ENCODE data around the gene CNTNAP4.

- TF ChIP-seq TOX (CRISPR knock-in tag; IDR thresholded peaks at IDR 0.05; ENCODE audit: borderline replicate concordance) (no peak), ISL1 (CRISPR knock-in tag; IDR thresholded peaks at IDR 0.05) (no peak), PATZ1 (CRISPR knock-in tag; IDR thresholded peaks at IDR 0.05; ENCODE audit: borderline replicate concordance) (no peak), ZFP3 (CRISPR knock-in tag; IDR thresholded peaks at IDR 0.05) (no peak)
- TF ChIP-seq, protein P1, sequence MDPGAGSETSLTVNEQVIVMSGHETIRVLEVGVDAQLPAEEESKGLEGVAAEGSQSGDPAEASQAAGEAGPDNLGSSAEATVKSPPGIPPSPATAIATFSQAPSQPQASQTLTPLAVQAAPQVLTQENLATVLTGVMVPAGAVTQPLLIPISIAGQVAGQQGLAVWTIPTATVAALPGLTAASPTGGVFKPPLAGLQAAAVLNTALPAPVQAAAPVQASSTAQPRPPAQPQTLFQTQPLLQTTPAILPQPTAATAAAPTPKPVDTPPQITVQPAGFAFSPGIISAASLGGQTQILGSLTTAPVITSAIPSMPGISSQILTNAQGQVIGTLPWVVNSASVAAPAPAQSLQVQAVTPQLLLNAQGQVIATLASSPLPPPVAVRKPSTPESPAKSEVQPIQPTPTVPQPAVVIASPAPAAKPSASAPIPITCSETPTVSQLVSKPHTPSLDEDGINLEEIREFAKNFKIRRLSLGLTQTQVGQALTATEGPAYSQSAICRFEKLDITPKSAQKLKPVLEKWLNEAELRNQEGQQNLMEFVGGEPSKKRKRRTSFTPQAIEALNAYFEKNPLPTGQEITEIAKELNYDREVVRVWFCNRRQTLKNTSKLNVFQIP (CRISPR knock-in tag; IDR thresholded peaks at IDR 0.05; ENCODE audit: borderline replicate concordance, low read depth): no peak
Observed at GRCh38 chr16:76329106-76329505, 51.9 kb downstream of the CNTNAP4 start.

Measured in SK-N-SH treated with all-trans-retinoic acid at 6 μM for 48 hours (cell line).